Body of pancreas (tissue), 4 donors: ENCODE measurements around the gene ZSCAN10.

ENCODE experiments used
- CTCF ChIP-seq, 7 experiments: fragments of 450-650 bp in 4 of 7; fragments of 200-600 bp in 3 of 7; sonication (generic) in 3 of 7; IDR thresholded peaks; one replicate each; pipeline ENCODE4 v1.5.1; 2016 to 2019; ENCODE audit warnings: antibody characterized with exemption in 7 of 7
- POLR2A ChIP-seq, 3 donors: fragments of 450-650 bp; IDR thresholded peaks; one replicate each; pipeline ENCODE4 v1.6.1; 2016; ENCODE audit warnings: antibody characterized with exemption in 3 of 3, mild to moderate bottlenecking in 2 of 3

DNA sequence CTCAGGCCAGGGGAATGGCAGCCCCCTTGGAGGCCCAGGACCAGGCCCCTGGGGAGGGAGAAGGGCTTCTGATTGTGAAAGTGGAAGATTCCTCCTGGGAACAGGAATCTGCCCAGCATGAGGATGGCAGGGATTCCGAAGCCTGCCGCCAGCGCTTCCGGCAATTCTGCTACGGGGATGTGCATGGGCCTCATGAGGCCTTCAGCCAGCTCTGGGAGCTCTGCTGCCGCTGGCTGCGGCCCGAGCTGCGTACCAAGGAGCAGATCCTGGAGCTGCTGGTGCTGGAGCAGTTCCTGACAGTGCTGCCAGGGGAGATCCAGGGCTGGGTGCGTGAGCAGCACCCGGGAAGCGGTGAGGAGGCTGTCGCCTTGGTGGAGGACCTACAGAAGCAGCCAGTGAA lies 38.2 kb upstream of the ZSCAN10 start:
- TF ChIP-seq CTCF (IDR thresholded peaks at IDR 0.05) (no peak), POLR2A (IDR thresholded peaks at IDR 0.05) (no peak)
